Panc1 (cell line): ENCODE measurements around the gene RFX1.

Experiments
- CTCF ChIP-seq: fragments of 450-650 bp; IDR thresholded peaks from 2 replicates; pipeline ENCODE4 v1.5.1; 2017; ENCODE audit warnings: mild to moderate bottlenecking
- POLR2AphosphoS5 ChIP-seq: IDR thresholded peaks from 2 replicates; pipeline ENCODE4 v1.6.1; 2012; ENCODE audit warnings: mild to moderate bottlenecking, low read depth, low read length, moderate library complexity
- SIN3A ChIP-seq: IDR thresholded peaks from 2 replicates; pipeline ENCODE4 v1.6.1; 2012; ENCODE audit warnings: low read depth, mild to moderate bottlenecking, low read length, moderate library complexity, borderline replicate concordance; ENCODE audit not compliant: insufficient read depth

- TF ChIP-seq CTCF (no peak), SIN3A (no peak), POLR2AphosphoS5 (no peak)
Measured at GRCh38 chr19:13987101-13987890, 18.8 kb downstream of the RFX1 start.
